WTC11 (cell line): Measurements from ENCODE around the gene ARAP1. TPM values are rescaled to one million over a fixed set of nuclear protein-coding genes. Genes with fewer than 3 reads are reported as not detected.

ENCODE experiments used
- ATAC-seq: fragments of 200-7000 bp; cut with Tn5 transposase; 2 replicates; pipeline ENCODE4 v1.10.0; 2021; ENCODE audit warnings: mild to moderate bottlenecking, moderate library complexity
- CTCF ChIA-PET: fragments of 300-600 bp; sonication (Branson Sonifier 250); formaldehyde crosslinking; loops from one replicate; lab custom pipeline; 2021; ENCODE audit warnings: antibody characterized with exemption; lab: Charles Lee
- POLR2A ChIA-PET: fragments of 350-600 bp; sonication (Branson Sonifier 250); formaldehyde crosslinking; loops from one replicate; lab custom pipeline; 2021; ENCODE audit warnings: antibody characterized with exemption; lab: Charles Lee
- DNase-seq: peaks from one replicate; pipeline ENCODE4 v3.0.0; 2021; ENCODE audit warnings: low spot score
- H3K27ac Mint-ChIP-seq: 2 replicates; pipeline ENCODE4 v1.8.0; 2021; ENCODE audit warnings: mixed read lengths
- H3K27me3 Mint-ChIP-seq: 2 replicates; pipeline ENCODE4 v1.8.0; 2021; ENCODE audit warnings: low read depth, mild to moderate bottlenecking, moderate library complexity, mixed read lengths
- H3K36me3 Mint-ChIP-seq: 2 replicates; pipeline ENCODE4 v1.8.0; 2021; ENCODE audit warnings: mixed read lengths
- H3K4me1 Mint-ChIP-seq: 2 replicates; pipeline ENCODE4 v1.8.0; 2022; ENCODE audit warnings: mixed read lengths
- H3K4me3 Mint-ChIP-seq: 2 replicates; pipeline ENCODE4 v1.8.0; 2021; ENCODE audit warnings: mild to moderate bottlenecking, moderate library complexity, mixed read lengths
- H3K9me3 Mint-ChIP-seq: 2 replicates; pipeline ENCODE4 v1.8.0; 2021; ENCODE audit warnings: mixed read lengths
- CDX4 ChIP-seq: fragments of 250-450 bp; sonication (Bioruptor Pico); IDR thresholded peaks from 2 replicates; pipeline ENCODE4 v1.9.0; 2021; ENCODE audit warnings: moderate library complexity, mild to moderate bottlenecking, inconsistent platforms, borderline replicate concordance
- CREB1 ChIP-seq: sonication (generic); formaldehyde crosslinking; IDR thresholded peaks from 2 replicates; pipeline ENCODE4 v1.8.0; 2023; ENCODE audit warnings: mild to moderate bottlenecking, missing genetic modification reagents
- CTCF ChIP-seq: fragments of 200-600 bp; IDR thresholded peaks from 2 replicates; pipeline ENCODE4 v1.8.0; 2022; ENCODE audit warnings: antibody characterized with exemption
- E2F4 ChIP-seq: sonication (generic); formaldehyde crosslinking; IDR thresholded peaks from 2 replicates; pipeline ENCODE4 v1.8.1; 2022; ENCODE audit warnings: low read depth, mild to moderate bottlenecking, moderate library complexity, missing genetic modification reagents, borderline replicate concordance
- E2F5 ChIP-seq: sonication (generic); formaldehyde crosslinking; IDR thresholded peaks from 2 replicates; pipeline ENCODE4 v1.8.1; 2022; ENCODE audit warnings: mild to moderate bottlenecking, moderate library complexity, missing genetic modification reagents
- EMX1 ChIP-seq: fragments of 250-450 bp; sonication (Bioruptor Pico); IDR thresholded peaks from 2 replicates; pipeline ENCODE4 v1.8.0; 2021; ENCODE audit warnings: mild to moderate bottlenecking
- FOXP4 ChIP-seq: sonication (generic); formaldehyde crosslinking; IDR thresholded peaks from 2 replicates; pipeline ENCODE4 v1.8.0; 2022; ENCODE audit warnings: mild to moderate bottlenecking, missing genetic modification reagents
- KAT7 ChIP-seq: sonication (generic); formaldehyde crosslinking; IDR thresholded peaks from 2 replicates; pipeline ENCODE4 v1.8.1; 2023; ENCODE audit warnings: missing genetic modification reagents, mild to moderate bottlenecking, borderline replicate concordance
- SMAD4 ChIP-seq: sonication (generic); formaldehyde crosslinking; IDR thresholded peaks from 2 replicates; pipeline ENCODE4 v1.8.0; 2022; ENCODE audit warnings: mild to moderate bottlenecking, missing genetic modification reagents
- USF2 ChIP-seq: sonication (generic); formaldehyde crosslinking; IDR thresholded peaks from 2 replicates; pipeline ENCODE4 v1.8.1; 2023; ENCODE audit warnings: mild to moderate bottlenecking, missing genetic modification reagents, moderate library complexity
- ZNF512 ChIP-seq: sonication (generic); formaldehyde crosslinking; IDR thresholded peaks from 2 replicates; pipeline ENCODE4 v1.8.1; 2022; ENCODE audit warnings: missing genetic modification reagents, borderline replicate concordance
- ZNF532 ChIP-seq: fragments of 250-450 bp; sonication (Bioruptor Pico); IDR thresholded peaks from 2 replicates; pipeline ENCODE4 v1.9.0; 2021; ENCODE audit warnings: mild to moderate bottlenecking, borderline replicate concordance
- total RNA-seq: library from RNA; stranded (reverse); gene quantifications from 3 replicates; pipeline ENCODE4 v1.2.3, GENCODE V29; 2021

Gene ARAP1
- total RNA-seq, 1 experiment from 2014 or later: 98.8 TPM

GRCh38 chr11:72725724-72726028, 26.5 kb downstream of the ARAP1 start (continued):
- no peak for TF ChIP-seq ZNF532 (CRISPR knock-in tag)
- TF ChIP-seq ZNF512 (CRISPR knock-in tag): no peak
- no peak for TF ChIP-seq CDX4 (CRISPR knock-in tag)
- no peak for TF ChIP-seq EMX1 (CRISPR knock-in tag)
- no peak for TF ChIP-seq USF2
- TF ChIP-seq CREB1 (CRISPR knock-in tag): no peak

GRCh38 chr11:72724851-72725723, 27.1 kb downstream of the ARAP1 start:
- Mint-ChIP-seq H3K27me3 (no peaks in the 10 kb centered on the region), H3K27ac (peak overlapping the region; percentile 55; the same call in 1 of the 2 replicates), H3K36me3 (no peaks in the 10 kb centered on the region), H3K4me1 (peaks cover 12% of the 10 kb centered on the region), H3K4me3 (no peak overlapping the region), H3K9me3 (no peaks in the 10 kb centered on the region)
- DNase-seq: peak; percentile 79
- CTCF ChIA-PET: interaction anchor here (0.6 to 3.9 kb wide), 60 partner anchors 8 to 515 kb away, joined by 3 to 81 read pairs (median 4); partner anchors contain the start of genes ARAP1, FCHSD2 and STARD10
- POLR2A ChIA-PET: interaction anchor here (0.5 to 1.1 kb wide), 4 partner anchors 16 to 766 kb away, joined by 3 to 5 read pairs (median 3); no protein-coding TSS in a partner anchor
- TF ChIP-seq SMAD4 (no peak), CTCF (peak; percentile 84)
- ATAC-seq: peak; percentile 63

- peaks cover 9% of the 10 kb centered on the region for H3K4me1 Mint-ChIP-seq
- no peak overlapping the region for H3K4me3 Mint-ChIP-seq
- POLR2A ChIA-PET: no interaction called here
- no peaks in the 10 kb centered on the region for H3K36me3 Mint-ChIP-seq
- H3K9me3 Mint-ChIP-seq: no peaks in the 10 kb centered on the region
- H3K27me3 Mint-ChIP-seq: no peaks in the 10 kb centered on the region
- DNase-seq (no peak), ATAC-seq (no peak)
- H3K27ac Mint-ChIP-seq: peak overlapping the region; percentile 81
- CTCF ChIA-PET: interaction anchor here (0.9 to 1.8 kb wide), 2 partner anchors 18 to 89 kb away, joined by 3 to 8 read pairs; no protein-coding TSS in a partner anchor
- no peak for TF ChIP-seq FOXP4 (CRISPR knock-in tag)
- TF ChIP-seq KAT7: no peak
- no peak for TF ChIP-seq E2F5
- no peak for TF ChIP-seq E2F4 (CRISPR knock-in tag)
Observed at GRCh38 chr11:72724021-72724551, 28.1 kb downstream of the ARAP1 start.
